HG02588 (cell line): ENCODE data around the gene NDEL1.

Experiments used
- ATAC-seq: cut with Tn5 transposase; IDR thresholded peaks from one replicate; pipeline ENCODE4 v1.9.1; 2021; ENCODE audit warnings: mild to moderate bottlenecking, moderate library complexity; ENCODE audit not compliant: unreplicated experiment

Gene NDEL1

GRCh38 chr17:8455665-8456209 is 20.1 kb downstream of the NDEL1 start:
- no peak for ATAC-seq

- no peak for ATAC-seq
Observed at GRCh38 chr17:8458128-8458527, 22.4 kb downstream of the NDEL1 start.

- no peak for ATAC-seq
Observed at GRCh38 chr17:8459107-8459506, 23.4 kb downstream of the NDEL1 start.

- no peak for ATAC-seq
Observed at GRCh38 chr17:8459831-8460230, 24.1 kb downstream of the NDEL1 start.

GRCh38 chr17:8462564-8462963 is 26.9 kb downstream of the NDEL1 start:
- no peak for ATAC-seq

- ATAC-seq, result no peak
Observed at GRCh38 chr17:8463099-8463498, 27.4 kb downstream of the NDEL1 start.

- ATAC-seq, result no peak
Observed at GRCh38 chr17:8464941-8465340, 29.3 kb downstream of the NDEL1 start.

GRCh38 chr17:8465356-8465755 is 29.7 kb downstream of the NDEL1 start:
- no peak for ATAC-seq

GRCh38 chr17:8465759-8466158 is 30.1 kb downstream of the NDEL1 start:
- no peak for ATAC-seq

- ATAC-seq, result no peak
Observed at GRCh38 chr17:8466456-8466855, 30.8 kb downstream of the NDEL1 start.

GRCh38 chr17:8466873-8467272 is 31.2 kb downstream of the NDEL1 start:
- no peak for ATAC-seq

GRCh38 chr17:8467527-8467926 is 31.8 kb downstream of the NDEL1 start:
- no peak for ATAC-seq

- no peak for ATAC-seq
Observed at GRCh38 chr17:8468127-8468526, 32.4 kb downstream of the NDEL1 start.

GRCh38 chr17:8468980-8469379 is 33.3 kb downstream of the NDEL1 start:
- no peak for ATAC-seq

- ATAC-seq, result no peak
Observed at GRCh38 chr17:8469964-8470363, 34.3 kb downstream of the NDEL1 start.

GRCh38 chr17:8470447-8471047 is 34.9 kb downstream of the NDEL1 start:
- ATAC-seq, result no peak

GRCh38 chr17:8472663-8473062 is 37.0 kb downstream of the NDEL1 start:
- no peak for ATAC-seq

- no peak for ATAC-seq
Observed at GRCh38 chr17:8473451-8474192, 37.9 kb downstream of the NDEL1 start.

GRCh38 chr17:8474826-8475225 is 39.1 kb downstream of the NDEL1 start:
- no peak for ATAC-seq

GRCh38 chr17:8475227-8475626 is 39.5 kb downstream of the NDEL1 start:
- no peak for ATAC-seq

GRCh38 chr17:8475781-8476180 is 40.1 kb downstream of the NDEL1 start:
- no peak for ATAC-seq

GRCh38 chr17:8476741-8477140 is 41.1 kb downstream of the NDEL1 start:
- ATAC-seq, result no peak
